MM.1S (cell line): ENCODE measurements around the gene OCIAD2.

Experiments used
- DNase-seq: peaks from one replicate; pipeline ENCODE4 v3.0.0-alpha.2; 2015
- H2AFZ ChIP-seq: fragments of 300-600 bp; sonication (generic); 2 replicates; pipeline ENCODE4 v1.6.0; 2016; ENCODE audit warnings: antibody characterized with exemption, low read length
- H3F3A ChIP-seq: fragments of 300-600 bp; sonication (generic); 2 replicates; pipeline ENCODE4 v1.6.1; 2016; ENCODE audit warnings: mild to moderate bottlenecking, antibody characterized with exemption, low read length, moderate library complexity, mixed read lengths; ENCODE audit not compliant: insufficient read depth
- H3K27ac ChIP-seq: fragments of 300-600 bp; sonication (generic); 2 replicates; pipeline ENCODE4 v1.5.1; 2016; ENCODE audit warnings: mild to moderate bottlenecking, low read length
- H3K27me3 ChIP-seq: fragments of 300-600 bp; sonication (generic); replicated peaks from 2 replicates; pipeline ENCODE4 v1.6.0; 2016; ENCODE audit warnings: low read length; ENCODE audit not compliant: insufficient read depth
- H3K36me3 ChIP-seq: fragments of 300-600 bp; sonication (generic); replicated peaks from 2 replicates; pipeline ENCODE4 v1.6.1; 2016; ENCODE audit warnings: mild to moderate bottlenecking, low read length, mixed read lengths; ENCODE audit not compliant: insufficient read depth
- H3K4me1 ChIP-seq: fragments of 300-600 bp; sonication (generic); 2 replicates; pipeline ENCODE4 v1.6.1; 2016; ENCODE audit warnings: low read length, mixed read lengths
- H3K4me2 ChIP-seq: fragments of 300-600 bp; sonication (generic); 2 replicates; pipeline ENCODE4 v1.6.0; 2016; ENCODE audit warnings: low read depth, low read length
- H3K4me3 ChIP-seq: fragments of 300-600 bp; sonication (generic); 2 replicates; pipeline ENCODE4 v1.5.1; 2016; ENCODE audit warnings: low read length, mixed read lengths
- H3K79me2 ChIP-seq: fragments of 300-600 bp; sonication (generic); 2 replicates; pipeline ENCODE4 v1.6.1; 2016; ENCODE audit warnings: mixed run types, low read length, mixed read lengths
- H3K9ac ChIP-seq: fragments of 300-600 bp; sonication (generic); 2 replicates; pipeline ENCODE4 v1.6.1; 2016; ENCODE audit warnings: low read length, mixed read lengths
- H3K9me2 ChIP-seq: fragments of 300-600 bp; sonication (generic); replicated peaks from 2 replicates; pipeline ENCODE4 v1.6.1; 2016; ENCODE audit warnings: mild to moderate bottlenecking, low read length, mixed read lengths; ENCODE audit not compliant: insufficient read depth
- H3K9me3 ChIP-seq: fragments of 300-600 bp; sonication (generic); replicated peaks from 2 replicates; pipeline ENCODE4 v1.6.1; 2016; ENCODE audit warnings: mild to moderate bottlenecking, low read length, mixed read lengths; ENCODE audit not compliant: insufficient read depth
- H4K20me1 ChIP-seq: fragments of 300-600 bp; sonication (generic); 2 replicates; pipeline ENCODE4 v1.6.1; 2016; ENCODE audit warnings: mild to moderate bottlenecking, low read length, moderate library complexity, mixed read lengths; ENCODE audit not compliant: insufficient read depth
- CTCF ChIP-seq: fragments of 300-600 bp; sonication (generic); IDR thresholded peaks from 2 replicates; pipeline ENCODE4 v1.5.1; 2016; ENCODE audit warnings: antibody characterized with exemption, low read length, mixed read lengths
- EZH2 ChIP-seq: fragments of 300-600 bp; sonication (generic); optimal IDR thresholded peaks from 2 replicates; pipeline ENCODE3; 2017; ENCODE audit warnings: low read depth, mild to moderate bottlenecking, antibody characterized with exemption, low read length, mixed read lengths
- EZH2phosphoT487 ChIP-seq: fragments of 300-600 bp; sonication (generic); IDR thresholded peaks from 2 replicates; pipeline ENCODE4 v1.6.1; 2018; ENCODE audit warnings: antibody characterized with exemption, low read length

The OCIAD2 gene

GRCh38 chr4:48841045-48841827 lies 65.3 kb downstream of the OCIAD2 start:
- Histone ChIP-seq H3K4me1 (no peaks in the 10 kb centered on the region), H3K9ac (no peak overlapping the region), H3K9me2 (no peaks in the 10 kb centered on the region), H3K79me2 (0 out of 2 replicates have a peak, but pooled peaks cover 8% of the 10 kb centered on the region), H3K36me3 (peaks cover 6% of the 10 kb centered on the region; the same call in 1 of the 2 replicates), H3K9me3 (no peaks in the 10 kb centered on the region), H3F3A (no peaks in the 10 kb centered on the region), H3K27me3 (no peaks in the 10 kb centered on the region), H3K4me3 (no peak overlapping the region), H2AFZ (no peak overlapping the region), H4K20me1 (no peaks in the 10 kb centered on the region), H3K27ac (no peak overlapping the region), H3K4me2 (no peak overlapping the region)
- DNase-seq, result no peak
- TF ChIP-seq EZH2 (no peak), EZH2phosphoT487 (no peak), CTCF (no peak)

GRCh38 chr4:48836658-48837057 lies 69.9 kb downstream of the OCIAD2 start:
- H2AFZ ChIP-seq, result no peak overlapping the region
- peaks cover 40% of the 10 kb centered on the region for H3K79me2 ChIP-seq
- 0 out of 2 replicates have a peak, but pooled peaks cover 2% of the 10 kb centered on the region for H3F3A ChIP-seq
- no peak for TF ChIP-seq EZH2phosphoT487
- TF ChIP-seq EZH2, result no peak
- no peak for TF ChIP-seq CTCF
- H3K27ac ChIP-seq, result no peak overlapping the region
- no peak overlapping the region for H3K4me2 ChIP-seq
- no peak for DNase-seq
- H3K4me3 ChIP-seq, result no peak overlapping the region
- H3K36me3 ChIP-seq, result peaks cover 16% of the 10 kb centered on the region; the same call in 1 of the 2 replicates
- H3K9me2 ChIP-seq, result no peaks in the 10 kb centered on the region
- H3K27me3 ChIP-seq, result no peaks in the 10 kb centered on the region
- peaks cover 8% of the 10 kb centered on the region; the same call in 1 of the 2 replicates for H3K4me1 ChIP-seq
- H3K9ac ChIP-seq, result no peak overlapping the region
- no peaks in the 10 kb centered on the region for H4K20me1 ChIP-seq
- no peaks in the 10 kb centered on the region for H3K9me3 ChIP-seq
